AG04449 (cell line): ENCODE data around the gene CLEC4G.

ENCODE experiments used
- CTCF ChIA-PET: fragments of 350-600 bp; formaldehyde crosslinking; extraction: SDS; loops from one replicate; lab custom pipeline; 2021; ENCODE audit warnings: antibody characterized with exemption; lab: Yijun Ruan, JAX
- POLR2A ChIA-PET: fragments of 400-600, 350-600 bp; formaldehyde crosslinking; extraction: SDS; loops from one replicate; lab custom pipeline; 2020; ENCODE audit warnings: antibody characterized with exemption, inconsistent platforms; lab: Yijun Ruan, JAX
- DNase-seq: peaks from one replicate; pipeline ENCODE4 v3.0.0-alpha.2; 2010; ENCODE audit warnings: low read depth, low spot score
- H3K4me3 ChIP-seq: 2 replicates; pipeline ENCODE4 v1.5.1; 2011; ENCODE audit warnings: low read depth, mild to moderate bottlenecking, control low read depth, low read length
- CTCF ChIP-seq: IDR thresholded peaks from one replicate; pipeline ENCODE4 v1.5.1; 2011; ENCODE audit warnings: mild to moderate bottlenecking, moderate library complexity, low read length, control low read depth, inconsistent platforms; ENCODE audit not compliant: insufficient read depth; ENCODE audit errors: missing control alignments

The CLEC4G gene

GRCh38 chr19:7679771-7680605, 51.9 kb downstream of the CLEC4G start:
- no peak for TF ChIP-seq CTCF
- H3K4me3 ChIP-seq: peak overlapping the region; percentile 52
- ChIA-PET CTCF (interaction anchor here (0.6 to 3.0 kb wide), 34 partner anchors 10 to 580 kb away, joined by 3 to 59 read pairs (median 4); partner anchors contain the start of genes FCER2, PCP2 and RETN), POLR2A (no interaction called here)
- DNase-seq: no peak

- H3K4me3 ChIP-seq: no peak overlapping the region
- no peak for DNase-seq
- TF ChIP-seq CTCF: no peak
- ChIA-PET CTCF (interaction anchor here (1.2 to 2.4 kb wide), 3 partner anchors 13 to 325 kb away, joined by 4 to 15 read pairs (median 6); no protein-coding TSS in a partner anchor), POLR2A (no interaction called here)
Measured at GRCh38 chr19:7678971-7679751, 52.7 kb downstream of the CLEC4G start.
